Neutrophil (primary cell): ENCODE results near the gene KPNA1.

Source experiments
- H3K27ac ChIP-seq: fragments of 200-600 bp; sonication (generic); 2 replicates; pipeline ENCODE4 v1.5.1; 2016; ENCODE audit warnings: mild to moderate bottlenecking, moderate library complexity
- H3K27me3 ChIP-seq: fragments of 200-600 bp; sonication (generic); 2 replicates; pipeline ENCODE4 v1.6.0; 2016; ENCODE audit warnings: mild to moderate bottlenecking
- H3K36me3 ChIP-seq: fragments of 200-600 bp; sonication (generic); 2 replicates; pipeline ENCODE4 v1.5.1; 2017
- H3K4me1 ChIP-seq, 2 experiments: fragments of 200-600 bp in 1 of 2; sonication (generic) in 1 of 2; 1 replicate in 1 of 2; 2 replicates in 1 of 2; pipeline versions ENCODE4 v1.5.1 to v1.6.1; 2013 to 2016; ENCODE audit warnings: low read depth in 1 of 2, low read length in 1 of 2, mild to moderate bottlenecking in 1 of 2, moderate library complexity in 1 of 2; ENCODE audit not compliant: control insufficient read depth in 1 of 2, insufficient read depth in 1 of 2
- H3K4me3 ChIP-seq, 2 experiments: fragments of 200-600 bp in 1 of 2; sonication (generic) in 1 of 2; 1 replicate in 1 of 2; 2 replicates in 1 of 2; pipeline ENCODE4 v1.5.1; 2013 to 2016; ENCODE audit warnings: low read depth in 1 of 2, low read length in 1 of 2, mild to moderate bottlenecking in 1 of 2, moderate library complexity in 1 of 2
- H3K9me3 ChIP-seq: fragments of 200-600 bp; sonication (generic); 2 replicates; pipeline ENCODE4 v1.5.1; 2016
- CTCF ChIP-seq: fragments of 200-600 bp; sonication (generic); IDR thresholded peaks from 2 replicates; pipeline ENCODE4 v1.5.1; 2016; ENCODE audit warnings: antibody characterized with exemption

Gene KPNA1

GRCh38 chr3:122481390-122481789 is 33.3 kb downstream of the KPNA1 start:
- Histone ChIP-seq H3K4me3 (no peak overlapping the region), H3K27ac (no peak overlapping the region), H3K36me3 (peaks cover 6% of the 10 kb centered on the region), H3K4me1 (no peaks in the 10 kb centered on the region), H3K27me3 (no peaks in the 10 kb centered on the region), H3K9me3 (no peaks in the 10 kb centered on the region)
- no peak for TF ChIP-seq CTCF

- no peak for TF ChIP-seq CTCF
- H3K27me3 ChIP-seq, result no peaks in the 10 kb centered on the region
- no peaks in the 10 kb centered on the region for H3K9me3 ChIP-seq
- no peak overlapping the region for H3K4me3 ChIP-seq
- H3K27ac ChIP-seq, result no peak overlapping the region
- no peaks in the 10 kb centered on the region for H3K4me1 ChIP-seq
- no peaks in the 10 kb centered on the region for H3K36me3 ChIP-seq
These were observed 38.2 kb downstream of the KPNA1 start for GRCh38 chr3:122476532-122476931.

GRCh38 chr3:122475316-122475715 is 39.4 kb downstream of the KPNA1 start:
- no peak overlapping the region for H3K4me3 ChIP-seq
- no peaks in the 10 kb centered on the region for H3K27me3 ChIP-seq
- H3K27ac ChIP-seq, result no peak overlapping the region
- no peaks in the 10 kb centered on the region for H3K4me1 ChIP-seq
- no peak for TF ChIP-seq CTCF
- no peaks in the 10 kb centered on the region for H3K36me3 ChIP-seq
- H3K9me3 ChIP-seq, result no peaks in the 10 kb centered on the region

- no peaks in the 10 kb centered on the region for H3K4me1 ChIP-seq
- H3K9me3 ChIP-seq, result no peaks in the 10 kb centered on the region
- H3K27ac ChIP-seq, result no peak overlapping the region
- no peaks in the 10 kb centered on the region for H3K27me3 ChIP-seq
- H3K36me3 ChIP-seq, result peaks cover 18% of the 10 kb centered on the region
- TF ChIP-seq CTCF, result no peak
- no peak overlapping the region for H3K4me3 ChIP-seq
These were observed 45.1 kb downstream of the KPNA1 start for GRCh38 chr3:122469659-122470058.

GRCh38 chr3:122468896-122469533 is 45.7 kb downstream of the KPNA1 start:
- Histone ChIP-seq H3K4me3 (no peak overlapping the region), H3K27ac (no peak overlapping the region), H3K4me1 (no peaks in the 10 kb centered on the region), H3K36me3 (peaks cover 18% of the 10 kb centered on the region), H3K9me3 (no peaks in the 10 kb centered on the region), H3K27me3 (no peaks in the 10 kb centered on the region)
- TF ChIP-seq CTCF, result no peak
